K562 (cell line): ENCODE data around the gene WWOX. TPM values are rescaled to one million over a fixed set of nuclear protein-coding genes. Genes with fewer than 3 reads are reported as not detected.

Experiments used
- ATAC-seq: fragments of 200-7000 bp; cut with Tn5 transposase; 3 replicates; pipeline ENCODE4 v1.9.1; 2020; ENCODE audit warnings: moderate library complexity
- BruUV-seq: library from RNA; stranded (reverse); fragments of 400-500 nt; replicated peaks from 2 replicates; lab custom pipeline; 2021; lab: Mats Ljungman, UMichigan
- CTCF ChIA-PET: fragments of 300-600 bp; formaldehyde crosslinking; extraction: SDS; loops from one replicate; lab custom pipeline; 2021; ENCODE audit warnings: low intra/inter-chr PET ratio; lab: Yijun Ruan, JAX
- POLR2A ChIA-PET: fragments of 300-600, 350-650 bp; sonication (Branson Sonifier 250); formaldehyde crosslinking; extraction: SDS; loops from one replicate; lab custom pipeline; 2021; ENCODE audit warnings: antibody characterized with exemption, inconsistent platforms; lab: Yijun Ruan, JAX
- DNase-seq, 4 experiments: peaks; one replicate each; pipeline versions ENCODE4 v3.0.0 to v3.0.0-alpha.2; 2011 to 2018; ENCODE audit warnings: low spot score in 3 of 4, mixed read lengths in 3 of 4; ENCODE audit errors: extremely low read depth in 1 of 4
- FAIRE-seq: peaks from 2 replicates; lab custom pipeline; 2011; peaks lifted over from hg19 to GRCh38; lab: Jason Lieb, UNC
- H2AFZ ChIP-seq: 2 replicates; pipeline ENCODE4 v1.6.0; 2011; ENCODE audit warnings: low read depth, low read length, control low read depth, inconsistent platforms
- H3K27ac ChIP-seq: fragments of 200-600 bp; 3 replicates; pipeline ENCODE4 v1.8.0; 2011; ENCODE audit warnings: low read depth, mild to moderate bottlenecking, control low read depth, inconsistent platforms, low read length, moderate library complexity, mixed read lengths; ENCODE audit errors: extremely low read depth
- H3K27me3 ChIP-seq, 2 experiments: fragments of 300-600 bp in 1 of 2; 2 replicates in 1 of 2; 3 replicates in 1 of 2; pipeline versions ENCODE4 v1.6.0 to v1.8.0; 2011; ENCODE audit warnings: inconsistent platforms in 2 of 2, low read length in 2 of 2, mild to moderate bottlenecking in 1 of 2, mixed read lengths in 1 of 2, moderate library complexity in 1 of 2; ENCODE audit not compliant: control insufficient read depth in 2 of 2, insufficient read depth in 2 of 2
- H3K36me3 ChIP-seq: fragments of 300-600 bp; 3 replicates; pipeline ENCODE4 v1.8.0; 2011; ENCODE audit warnings: mild to moderate bottlenecking, low read length, inconsistent platforms; ENCODE audit not compliant: control insufficient read depth, insufficient read depth
- H3K4me1 ChIP-seq, 2 experiments: fragments of 200-600 bp in 1 of 2; replicated peaks in 1 of 2; 2 replicates in 1 of 2; 3 replicates in 1 of 2; pipeline versions ENCODE4 v1.5.1 to v1.8.0; 2011; ENCODE audit warnings: inconsistent platforms in 2 of 2, low read length in 2 of 2, mild to moderate bottlenecking in 1 of 2, mixed read lengths in 1 of 2, moderate library complexity in 1 of 2; ENCODE audit not compliant: control insufficient read depth in 2 of 2, insufficient read depth in 2 of 2
- H3K4me2 ChIP-seq: 2 replicates; pipeline ENCODE4 v1.6.1; 2011; ENCODE audit warnings: low read length, control low read depth, inconsistent platforms, mixed read lengths; ENCODE audit not compliant: insufficient read depth
- H3K4me3 ChIP-seq: fragments of 200-600 bp; sonication (generic), shearing (Covaris generic); 2 replicates; pipeline ENCODE4 v1.5.1; 2016; ENCODE audit warnings: control low read depth, inconsistent platforms
- H3K79me2 ChIP-seq: fragments of 200-600 bp; 3 replicates; pipeline ENCODE4 v1.8.0; 2011; ENCODE audit warnings: low read length, inconsistent platforms; ENCODE audit not compliant: control insufficient read depth, insufficient read depth
- H3K9ac ChIP-seq, 2 experiments: 2 replicates each; pipeline versions ENCODE4 v1.6.0 to v1.6.1; 2011; ENCODE audit warnings: low read depth in 2 of 2, low read length in 2 of 2, control low read depth in 1 of 2, inconsistent platforms in 1 of 2, mild to moderate bottlenecking in 1 of 2, mixed read lengths in 1 of 2; ENCODE audit not compliant: insufficient read depth in 1 of 2
- H3K9me1 ChIP-seq: one replicate; pipeline ENCODE4 v1.6.0; 2011; ENCODE audit warnings: inconsistent platforms, mild to moderate bottlenecking, low read length, moderate library complexity; ENCODE audit not compliant: control insufficient read depth, insufficient read depth
- H3K9me3 ChIP-seq: replicated peaks from 2 replicates; pipeline ENCODE4 v1.5.1; 2011; ENCODE audit warnings: low read depth, low read length, inconsistent platforms; ENCODE audit not compliant: control insufficient read depth, insufficient read depth
- H4K20me1 ChIP-seq: replicated peaks from 2 replicates; pipeline ENCODE4 v1.6.1; 2011; ENCODE audit warnings: low read length, inconsistent platforms, mixed read lengths; ENCODE audit not compliant: control insufficient read depth, insufficient read depth
- AFF4 ChIP-seq: sonication (generic); formaldehyde crosslinking; IDR thresholded peaks from 2 replicates; pipeline ENCODE4 v1.8.0; 2023; ENCODE audit warnings: mild to moderate bottlenecking, missing genetic modification reagents
- CUX1 ChIP-seq: fragments of 200-800 bp; sonication (Bioruptor generic); IDR thresholded peaks from 2 replicates; pipeline ENCODE4 v1.6.1; 2016; ENCODE audit warnings: missing genetic modification characterization, missing compliant biosample characterization
- HCFC1 ChIP-seq: IDR thresholded peaks from 2 replicates; pipeline ENCODE4 v1.6.1; 2012; ENCODE audit warnings: low read depth, low read length, improper control_type of control experiment
- MAZ ChIP-seq, 2 experiments: fragments of 450-650 bp in 1 of 2; sonication (generic) in 1 of 2; formaldehyde crosslinking; IDR thresholded peaks in 1 of 2; conservative IDR thresholded peaks in 1 of 2; 2 replicates each; pipeline versions ENCODE4 v1.4.0 to v1.5.0; 2020; ENCODE audit warnings: mild to moderate bottlenecking in 1 of 2, missing genetic modification reagents in 1 of 2
- NR2F6 ChIP-seq: fragments of 450-650 bp; formaldehyde crosslinking; IDR thresholded peaks from 2 replicates; pipeline ENCODE4 v1.4.0; 2020; ENCODE audit warnings: mild to moderate bottlenecking
- POLR2A ChIP-seq: fragments of 450-650 bp; conservative IDR thresholded peaks from 2 replicates; pipeline ENCODE4 v1.6.1; 2016
- SIN3B ChIP-seq: fragments of 450-650 bp; IDR thresholded peaks from 2 replicates; pipeline ENCODE4 v1.6.1; 2017; ENCODE audit warnings: low read depth, mild to moderate bottlenecking, moderate library complexity
- SP2 ChIP-seq: IDR thresholded peaks from 2 replicates; pipeline ENCODE4 v1.6.1; 2011; ENCODE audit warnings: mild to moderate bottlenecking, low read depth, low read length, moderate library complexity; ENCODE audit not compliant: poor library complexity, severe bottlenecking; ENCODE audit errors: extremely low read depth
- SRSF7 ChIP-seq: fragments of 200-400 bp; formaldehyde crosslinking; optimal IDR thresholded peaks from 2 replicates; pipeline ENCODE3; 2017; ENCODE audit warnings: mild to moderate bottlenecking, low read depth, low read length
- THRA ChIP-seq: fragments of 450-650 bp; IDR thresholded peaks from 2 replicates; pipeline ENCODE4 v1.6.1; 2017; ENCODE audit warnings: mild to moderate bottlenecking, moderate library complexity
- WHSC1 ChIP-seq: IDR thresholded peaks from one replicate; pipeline ENCODE4 v1.6.1; 2012; ENCODE audit warnings: low read length, control low read depth, inconsistent platforms
- WGBS: fragments of 100-300 bp; shearing (Covaris generic); methylation state at CpG from one replicate; pipeline ENCODE4 v1.1.6; 2016; ENCODE audit warnings: low coverage, mixed read lengths; ENCODE audit not compliant: insufficient coverage; ENCODE audit errors: missing lambda C conversion rate; 5-methylcytosine and 5-hydroxymethylcytosine counted together
- in situ Hi-C: fragments of 300-500 bp; cut with MboI; formaldehyde crosslinking; loops from 4 replicates; pipeline ENCODE4 v1.15.0; 2018; ENCODE audit warnings: inconsistent platforms, mixed read lengths
- intact Hi-C: fragments of 100-400 bp; cut with micrococcal nuclease; formaldehyde crosslinking; loops from 2 replicates; pipeline ENCODE4 v1.14.2; 2022
- polyA plus RNA-seq, 8 experiments: library from polyadenylated mRNA; depleted of rRNA in 4 of 8; stranded (reverse) in 5 of 8; unstranded in 3 of 8; fragments of >200 nt; fragmentation: Nextera tagmentation in 2 of 8; fragmentation: Illumina TruSeq in 1 of 8; extraction: Ambion mirVana in 2 of 8; extraction: Trizol in 1 of 8; gene quantifications; 2 replicates each; pipeline versions ENCODE4 v1.2.1 to v1.2.3, GENCODE V29; 2011 to 2014; ENCODE audit warnings: inconsistent platforms in 1 of 8, missing spikeins in 1 of 8
- total RNA-seq, 7 experiments: library from RNA; depleted of rRNA in 6 of 7; stranded (reverse); fragments of >200 nt in 6 of 7; fragmentation: Illumina TruSeq in 2 of 7; extraction: Trizol in 2 of 7; gene quantifications; 2 replicates each; pipeline versions ENCODE4 v1.2.1 to v1.2.3, GENCODE V29; 2011 to 2021; ENCODE audit warnings: low replicate concordance in 1 of 7

The WWOX gene
- total and polyA plus RNA-seq, 9 of the 15 experiments (the other 6 are each of a cell fraction or from before 2014, with no cell fraction given), result 1.6 to 22.7 (median 8.1) TPM

GRCh38 chr16:78551487-78552085, 452.1 kb downstream of the WWOX start:
- Histone ChIP-seq H3K4me1 (no peaks in the 10 kb centered on the region), H3K4me2 (no peak overlapping the region), H2AFZ (no peak overlapping the region), H3K27me3 (peaks cover 3 to 16% of the 10 kb centered on the region in 2 experiments; a peak in 1 of 5 replicates), H4K20me1 (peaks cover 2% of the 10 kb centered on the region; the same call in 1 of the 2 replicates), H3K27ac (no peak overlapping the region), H3K4me3 (no peak overlapping the region), H3K79me2 (no peaks in the 10 kb centered on the region), H3K9me1 (no peaks in the 10 kb centered on the region), H3K9me3 (no peaks in the 10 kb centered on the region), H3K9ac (no peak overlapping the region), H3K36me3 (no peaks in the 10 kb centered on the region)
- ATAC-seq, result no peak
- POLR2A ChIA-PET, result no interaction called here
- no peak for FAIRE-seq
- in situ Hi-C loops (no loop called here), intact Hi-C loops (no loop called here)
- TF ChIP-seq THRA (no peak), HCFC1 (no peak), POLR2A (no peak), CUX1 (CRISPR knock-in tag) (no peak), NR2F6 (no peak), SIN3B (no peak), MAZ (CRISPR knock-in tag; conservative IDR thresholded peaks at IDR 0.05 in 1 of 2, IDR thresholded peaks at IDR 0.05 in 1 of 2) (no peak), SP2 (no peak), SRSF7 (no peak), WHSC1 (no peak), AFF4 (CRISPR knock-in tag) (no peak)
- no TSS peak for BruUV-seq
- under 1% methylated on average over 12 of the region's 12 CpGs for WGBS
- CTCF ChIA-PET, result no interaction called here
- no peak for DNase-seq
